HepG2 (cell line): ENCODE data around the gene RCC2. TPM values are rescaled to one million over a fixed set of nuclear protein-coding genes. Genes with fewer than 3 reads are reported as not detected.

ENCODE experiments used
- ARID4A ChIP-seq: sonication (generic); formaldehyde crosslinking; IDR thresholded peaks from 2 replicates; pipeline ENCODE4 v1.5.0; 2020; ENCODE audit warnings: mild to moderate bottlenecking, missing genetic modification reagents, borderline replicate concordance
- ASH2L ChIP-seq: fragments of 300-600, 200-600 bp; sonication (generic); IDR thresholded peaks from 2 replicates; pipeline ENCODE4 v1.7.0; 2017; ENCODE audit warnings: low read depth, mild to moderate bottlenecking, moderate library complexity, mixed read lengths, low read length; ENCODE audit not compliant: insufficient read length
- E2F1 ChIP-seq: sonication (generic); formaldehyde crosslinking; IDR thresholded peaks from 2 replicates; pipeline ENCODE4 v1.5.0; 2020; ENCODE audit warnings: missing genetic modification reagents
- GABPB1 ChIP-seq: IDR thresholded peaks from 2 replicates; pipeline ENCODE4 v1.6.1; 2016; ENCODE audit warnings: mild to moderate bottlenecking, missing genetic modification reagents, moderate library complexity, missing compliant biosample characterization
- HNRNPLL ChIP-seq: fragments of 200-400 bp; formaldehyde crosslinking; IDR thresholded peaks from 2 replicates; pipeline ENCODE4 v1.6.1; 2017; ENCODE audit warnings: mild to moderate bottlenecking, low read depth, low read length; ENCODE audit not compliant: poor library complexity, severe bottlenecking
- HOXA7 ChIP-seq: sonication (generic); formaldehyde crosslinking; IDR thresholded peaks from 2 replicates; pipeline ENCODE4 v1.8.1; 2022; ENCODE audit warnings: mild to moderate bottlenecking, missing genetic modification reagents, moderate library complexity
- PHB2 ChIP-seq: fragments of 450-650 bp; IDR thresholded peaks from 2 replicates; pipeline ENCODE4 v1.6.1; 2018; ENCODE audit not compliant: partially characterized antibody
- PHF5A ChIP-seq: IDR thresholded peaks from one replicate; pipeline ENCODE4 v1.6.1; 2018; ENCODE audit warnings: low read depth, missing genetic modification reagents; ENCODE audit not compliant: unreplicated experiment
- POLR2A ChIP-seq, 2 experiments: IDR thresholded peaks; 2 replicates each; pipeline ENCODE4 v1.6.1; 2011; ENCODE audit warnings: low read depth in 2 of 2, low read length in 2 of 2, mild to moderate bottlenecking in 1 of 2, moderate library complexity in 1 of 2; ENCODE audit not compliant: insufficient read depth in 1 of 2
- SNAI1 ChIP-seq: sonication (generic); formaldehyde crosslinking; IDR thresholded peaks from 2 replicates; pipeline ENCODE4 v1.5.0; 2020; ENCODE audit warnings: mild to moderate bottlenecking, missing genetic modification reagents, borderline replicate concordance
- SP5 ChIP-seq: IDR thresholded peaks from 2 replicates; pipeline ENCODE4 v1.6.1; 2016; ENCODE audit warnings: low read depth, borderline replicate concordance
- SRY ChIP-seq: sonication (generic); formaldehyde crosslinking; IDR thresholded peaks from 2 replicates; pipeline ENCODE4 v1.8.0; 2022; ENCODE audit warnings: mild to moderate bottlenecking, missing genetic modification reagents
- TARDBP ChIP-seq: sonication (generic); formaldehyde crosslinking; IDR thresholded peaks from 2 replicates; pipeline ENCODE4 v1.8.0; 2022; ENCODE audit warnings: mild to moderate bottlenecking, missing genetic modification reagents
- TBP ChIP-seq: sonication (generic); formaldehyde crosslinking; IDR thresholded peaks from 2 replicates; pipeline ENCODE4 v1.5.0; 2020; ENCODE audit warnings: missing genetic modification reagents
- TMF1 ChIP-seq: sonication (generic); formaldehyde crosslinking; IDR thresholded peaks from 2 replicates; pipeline ENCODE4 v1.8.1; 2022; ENCODE audit warnings: low read depth, missing genetic modification reagents
- ZFP91 ChIP-seq: sonication (generic); formaldehyde crosslinking; IDR thresholded peaks from 2 replicates; pipeline ENCODE4 v1.9.0; 2022; ENCODE audit warnings: missing genetic modification reagents, mild to moderate bottlenecking, borderline replicate concordance
- ZNF468 ChIP-seq: sonication (generic); formaldehyde crosslinking; IDR thresholded peaks from 2 replicates; pipeline ENCODE4 v1.8.0; 2022; ENCODE audit warnings: mild to moderate bottlenecking, moderate library complexity, missing genetic modification reagents
- ZNF75D ChIP-seq: sonication (generic); formaldehyde crosslinking; IDR thresholded peaks from 2 replicates; pipeline ENCODE4 v1.8.1; 2023; ENCODE audit warnings: missing genetic modification reagents, mild to moderate bottlenecking, borderline replicate concordance
- ZNF850 ChIP-seq: sonication (generic); formaldehyde crosslinking; conservative IDR thresholded peaks from 2 replicates; pipeline ENCODE4 v1.9.0; 2021; ENCODE audit warnings: mild to moderate bottlenecking, missing genetic modification reagents
- polyA plus RNA-seq, 8 experiments: library from polyadenylated mRNA; depleted of rRNA in 3 of 8; stranded (reverse) in 7 of 8; unstranded in 1 of 8; fragments of >200 nt; fragmentation: Illumina TruSeq in 4 of 8; extraction: Trizol in 4 of 8; gene quantifications; 2 replicates each; pipeline versions ENCODE4 v1.2.1 to v1.2.3, GENCODE V29; 2011 to 2016; ENCODE audit warnings: low read depth in 4 of 8, missing spikeins in 1 of 8, mixed read lengths in 1 of 8; ENCODE audit not compliant: insufficient read depth in 1 of 8
- total RNA-seq, 5 experiments: library from RNA; depleted of rRNA; stranded (reverse); fragments of >200 nt; fragmentation: Illumina TruSeq; extraction: Trizol; gene quantifications; 2 replicates each; pipeline ENCODE4 v1.2.3, GENCODE V29; 2016; ENCODE audit warnings: low read depth in 1 of 5
- TF ChIP-seq, protein P1 (sequence below): sonication (generic); formaldehyde crosslinking; IDR thresholded peaks from 2 replicates; pipeline ENCODE4 v1.8.0; 2022; ENCODE audit warnings: mild to moderate bottlenecking, missing genetic modification reagents, borderline replicate concordance

RCC2 gene
- total and polyA plus RNA-seq, 2 of the 13 experiments (the other 11 are each of a cell fraction or from before 2014, with no cell fraction given) = 20.5 to 55.8 TPM

- TF ChIP-seq SRY (CRISPR knock-in tag) = peak; percentile 30; the same call in 1 of the 2 replicates
- TF ChIP-seq POLR2A (IDR thresholded peaks at IDR 0.05; ENCODE audit: insufficient read depth in 1 of 2, low read depth in 2 of 2, low read length in 2 of 2) = peak; percentile 14 to 21; a peak in 2 of 4 replicates
- no peak for TF ChIP-seq ZNF850
- TF ChIP-seq TBP (CRISPR knock-in tag) = no peak
- peak; percentile 24; the same call in 1 of the 2 replicates for TF ChIP-seq SP5 (CRISPR knock-in tag)
- TF ChIP-seq TMF1 (CRISPR knock-in tag) = 0 out of 2 replicates have a peak, but pooled peaks have one; percentile 33
- TF ChIP-seq SNAI1 (CRISPR knock-in tag) = 0 out of 2 replicates have a peak, but pooled peaks have one; percentile 45
- no peak for TF ChIP-seq ZNF468 (CRISPR knock-in tag)
- peak; percentile 43 for TF ChIP-seq HNRNPLL
- TF ChIP-seq PHF5A (CRISPR knock-in tag) = no peak
- peak; percentile 38 for TF ChIP-seq ASH2L
- peak; percentile 64; the same call in 1 of the 2 replicates for TF ChIP-seq ZFP91 (CRISPR knock-in tag)
- no peak for TF ChIP-seq HOXA7 (CRISPR knock-in tag)
- peak; percentile 60; the same call in 1 of the 2 replicates for TF ChIP-seq ARID4A (CRISPR knock-in tag)
- TF ChIP-seq, protein P1, sequence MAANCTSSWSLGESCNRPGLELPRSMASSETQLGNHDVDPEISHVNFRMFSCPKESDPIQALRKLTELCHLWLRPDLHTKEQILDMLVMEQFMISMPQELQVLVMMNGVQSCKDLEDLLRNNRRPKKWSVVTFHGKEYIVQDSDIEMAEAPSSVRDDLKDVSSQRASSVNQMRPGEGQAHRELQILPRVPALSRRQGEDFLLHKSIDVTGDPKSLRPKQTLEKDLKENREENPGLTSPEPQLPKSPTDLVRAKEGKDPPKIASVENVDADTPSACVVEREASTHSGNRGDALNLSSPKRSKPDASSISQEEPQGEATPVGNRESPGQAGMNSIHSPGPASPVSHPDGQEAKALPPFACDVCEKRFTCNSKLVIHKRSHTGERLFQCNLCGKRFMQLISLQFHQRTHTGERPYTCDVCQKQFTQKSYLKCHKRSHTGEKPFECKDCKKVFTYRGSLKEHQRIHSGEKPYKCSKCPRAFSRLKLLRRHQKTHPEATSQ (CRISPR knock-in tag) = 0 out of 2 replicates have a peak, but pooled peaks have one; percentile 35
- no peak for TF ChIP-seq E2F1 (CRISPR knock-in tag)
- TF ChIP-seq GABPB1 (CRISPR knock-in tag) = peak; percentile 68
- no peak for TF ChIP-seq PHB2
- peak; percentile 25; the same call in 1 of the 2 replicates for TF ChIP-seq TARDBP (CRISPR knock-in tag)
- TF ChIP-seq ZNF75D (CRISPR knock-in tag) = no peak
Measured at GRCh38 chr1:17438318-17439249, 893 bp downstream of the RCC2 start (continued).
